ENCODE data around the gene PRPF4. TPM values are rescaled to one million over a fixed set of nuclear protein-coding genes. Genes with fewer than 3 reads are reported as not detected.

The PRPF4 gene
- total RNA-seq, 1 experiment from 2014 or later, result 32.4 TPM

DNA sequence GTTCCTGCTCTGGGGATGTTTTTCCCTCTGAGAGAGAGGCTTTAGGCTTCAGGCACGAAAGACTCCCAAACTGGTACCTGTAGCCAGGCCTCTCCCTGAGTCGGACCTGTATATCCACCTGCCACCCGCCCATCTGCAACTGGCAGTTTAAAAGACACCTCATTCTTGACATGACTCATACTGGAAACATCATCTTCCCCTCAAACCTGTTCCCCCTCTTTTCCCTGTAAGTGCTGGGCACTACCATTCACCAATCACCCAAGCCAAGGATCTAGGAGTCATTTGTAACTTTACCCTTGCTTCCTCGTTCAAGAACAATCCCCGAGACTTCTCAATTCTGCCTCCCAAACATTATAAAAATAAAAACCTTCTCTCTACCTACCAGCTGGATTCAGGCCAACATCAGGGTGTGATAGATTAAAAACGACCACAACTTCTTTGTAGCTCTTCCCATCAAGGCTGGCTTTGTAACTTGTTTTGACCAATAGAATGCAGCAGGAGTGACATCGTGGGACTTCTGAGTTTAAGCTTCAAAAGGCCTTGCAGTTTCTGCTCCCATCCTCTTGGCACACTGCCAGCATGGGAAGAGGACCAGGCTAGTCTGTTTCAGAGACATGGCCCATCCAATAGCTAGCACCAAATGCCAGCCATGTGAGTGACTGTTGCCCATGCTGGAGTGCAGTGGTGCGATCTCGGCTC, 66.4 kb downstream of the PRPF4 start:
- Mint-ChIP-seq H3K4me1 (peaks cover 5% of the 10 kb centered on the region), H3K27ac (no peak overlapping the region), H3K9me3 (no peaks in the 10 kb centered on the region), H3K4me3 (no peak overlapping the region; the same call in 1 of the 2 replicates), H3K27me3 (ENCODE audit: low read depth) (peaks cover 52% of the 10 kb centered on the region), H3K36me3 (no peaks in the 10 kb centered on the region)
- ATAC-seq, result no peak
- DNase-seq (ENCODE audit: low spot score), result no peak
- TF ChIP-seq GRHL2 (CRISPR knock-in tag; IDR thresholded peaks at IDR 0.05; ENCODE audit: insufficient replicate concordance, severe bottlenecking) (no peak), CREM (CRISPR knock-in tag; IDR thresholded peaks at IDR 0.05) (no peak), FOXK1 (CRISPR knock-in tag; IDR thresholded peaks at IDR 0.05) (no peak), SMAD4 (CRISPR knock-in tag; IDR thresholded peaks at IDR 0.05) (no peak), ETV6 (CRISPR knock-in tag; IDR thresholded peaks at IDR 0.05) (no peak), KAT7 (CRISPR knock-in tag; IDR thresholded peaks at IDR 0.05; ENCODE audit: borderline replicate concordance) (no peak)
- TF ChIP-seq, protein P1, sequence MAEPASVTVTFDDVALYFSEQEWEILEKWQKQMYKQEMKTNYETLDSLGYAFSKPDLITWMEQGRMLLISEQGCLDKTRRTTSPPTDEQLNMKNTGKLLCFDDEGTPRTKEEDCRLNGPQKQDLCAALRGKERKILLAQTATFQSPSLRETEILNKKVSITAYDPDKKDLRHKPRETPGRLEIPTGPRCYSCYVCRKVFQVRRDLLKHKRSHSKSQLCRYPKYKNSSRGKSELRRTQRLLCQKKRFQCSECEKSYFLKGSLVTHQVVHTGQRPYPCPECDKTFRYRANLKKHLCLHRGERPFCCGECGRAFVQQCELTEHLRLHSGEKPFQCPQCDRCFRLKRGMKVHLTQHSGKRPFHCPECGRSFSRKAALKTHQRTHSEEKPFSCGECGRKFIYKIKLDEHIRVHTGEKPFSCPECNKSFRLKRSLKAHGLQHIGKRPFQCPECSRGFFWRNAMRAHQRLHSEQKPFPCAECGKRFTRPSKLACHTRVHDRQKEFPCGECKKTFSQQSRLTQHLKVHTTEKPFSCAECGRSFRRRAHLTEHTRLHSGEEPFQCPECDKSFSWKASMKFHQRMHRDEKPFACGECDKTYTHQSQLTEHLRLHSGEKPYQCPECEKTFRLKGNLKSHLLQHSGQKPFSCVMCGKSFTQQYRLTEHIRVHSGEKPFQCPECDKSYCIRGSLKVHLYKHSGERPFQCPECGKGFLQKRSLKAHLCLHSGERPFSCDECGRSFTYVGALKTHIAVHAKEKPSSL (CRISPR knock-in tag; conservative IDR thresholded peaks at IDR 0.05), result no peak
- ChIA-PET CTCF (interaction anchor here (1.1 kb wide), 1 partner anchor 14 kb away, joined by 5 read pairs; no protein-coding TSS in a partner anchor), POLR2A (no interaction called here)

Other genes starting within 250 kb of the PRPF4 start
- 4.6 to 5.6 TPM (median 5.2 TPM) in 3 replicates for gene ZFP37, start 218.9 kb upstream of the PRPF4 start, total RNA-seq (2021)
- 1.7 to 2.0 TPM (median 1.8 TPM) in 3 replicates for gene SLC31A2, start 124.7 kb upstream of the PRPF4 start, total RNA-seq (2021)
- gene FKBP15, start 54.4 kb upstream of the PRPF4 start, total RNA-seq (2021), result 13.5 to 14.9 TPM (median 13.9 TPM) in 3 replicates
- 41.6 to 43.9 TPM (median 43.6 TPM) in 3 replicates for gene SLC31A1, start 54.1 kb upstream of the PRPF4 start, total RNA-seq (2021)
- gene CDC26, start 86 bp upstream of the PRPF4 start, total RNA-seq (2021), result 36.9 to 39.8 TPM (median 37.0 TPM) in 3 replicates
- 0.17 to 0.25 TPM (median 0.25 TPM) in 3 replicates for gene RNF183, start 27.7 kb downstream of the PRPF4 start, total RNA-seq (2021)
- 0.37 to 0.71 TPM (median 0.46 TPM) in 3 replicates for gene WDR31, start 64.6 kb downstream of the PRPF4 start, total RNA-seq (2021)
- gene BSPRY, start 73.9 kb downstream of the PRPF4 start, total RNA-seq (2021), result 6.4 to 8.0 TPM (median 7.2 TPM) in 3 replicates
- gene HDHD3, start 101.3 kb downstream of the PRPF4 start, total RNA-seq (2021), result 15.7 to 17.2 TPM (median 16.6 TPM) in 3 replicates
- 14.7 to 15.9 TPM (median 15.5 TPM) in 3 replicates for gene ALAD, start 125.6 kb downstream of the PRPF4 start, total RNA-seq (2021)
- gene POLE3, start 135.0 kb downstream of the PRPF4 start, total RNA-seq (2021), result 39.7 to 43.6 TPM (median 42.4 TPM) in 3 replicates
- gene C9orf43, start 135.1 kb downstream of the PRPF4 start, total RNA-seq (2021), result 0.28 to 0.46 TPM (median 0.30 TPM) in 3 replicates
- 15.0 to 17.2 TPM (median 16.6 TPM) in 3 replicates for gene RGS3, start 188.1 kb downstream of the PRPF4 start, total RNA-seq (2021)

All from WTC11 (cell line).